Aorta (tissue), 5 donors: ENCODE results near the gene DLG4. TPM values are rescaled to one million over a fixed set of nuclear protein-coding genes. Genes with fewer than 3 reads are reported as not detected.
"Not testable (repeated sequence)": the region's sequence is repeated elsewhere in the genome, so short reads cannot be mapped to it uniquely, and the experiment has no call there.

Experiments
- ATAC-seq: fragments of 200-7000 bp; cut with Tn5 transposase; one replicate; pipeline ENCODE4 v1.9.1; 2022; ENCODE audit warnings: moderate library complexity; ENCODE audit not compliant: low FRiP score
- DNase-seq, 2 donors: peaks; one replicate each; pipeline ENCODE4 v3.0.0-alpha.2; 2020
- H3K27ac ChIP-seq, 2 donors: one replicate each; pipeline ENCODE4 v1.5.1; 2013; ENCODE audit warnings: low read length in 2 of 2, mild to moderate bottlenecking in 2 of 2, moderate library complexity in 2 of 2, control low read depth in 1 of 2, inconsistent platforms in 1 of 2, low read depth in 1 of 2
- H3K27me3 ChIP-seq, 2 donors: one replicate each; pipeline ENCODE4 v1.6.1; 2013; ENCODE audit warnings: control low read depth in 1 of 2, low read length in 1 of 2, mild to moderate bottlenecking in 1 of 2, moderate library complexity in 1 of 2; ENCODE audit not compliant: insufficient read depth in 2 of 2, control insufficient read depth in 1 of 2
- H3K36me3 ChIP-seq, 2 donors: one replicate each; pipeline ENCODE4 v1.6.1; 2013; ENCODE audit warnings: control low read depth in 1 of 2, low read length in 1 of 2, mild to moderate bottlenecking in 1 of 2; ENCODE audit not compliant: insufficient read depth in 2 of 2, control insufficient read depth in 1 of 2
- H3K4me1 ChIP-seq, 2 donors: one replicate each; pipeline ENCODE4 v1.6.1; 2013; ENCODE audit warnings: low read length in 2 of 2, control low read depth in 1 of 2, mild to moderate bottlenecking in 1 of 2, moderate library complexity in 1 of 2; ENCODE audit not compliant: insufficient read depth in 2 of 2, control insufficient read depth in 1 of 2
- H3K4me3 ChIP-seq, 2 donors: one replicate each; pipeline ENCODE4 v1.5.1; 2013; ENCODE audit warnings: low read length in 2 of 2, control low read depth in 1 of 2, mild to moderate bottlenecking in 1 of 2
- H3K9me3 ChIP-seq: one replicate; pipeline ENCODE4 v1.6.1; 2013; ENCODE audit warnings: mild to moderate bottlenecking, low read length; ENCODE audit not compliant: control insufficient read depth
- whole genome bisulfite sequencing, 2 donors: extraction: QIAGEN DNeasy Blood & Tissue Kit; methylation state at CpG; one replicate each; pipeline ENCODE4 v1.1.7; 2013; 5-methylcytosine and 5-hydroxymethylcytosine counted together
- intact Hi-C, 2 donors: fragments of 100-400 bp; cut with DNase I; formaldehyde crosslinking; loops; one replicate each; pipeline versions ENCODE4 v1.14.2 to v1.15.0; 2022
- polyA plus RNA-seq, 2 donors: library from polyadenylated mRNA; stranded (reverse); fragments of 200-250 nt; gene quantifications; one replicate each; pipeline ENCODE4 v1.2.3, GENCODE V29; 2013
- total RNA-seq, 2 donors: library from RNA; stranded (reverse); fragmentation: NEBNext Ultra II Directional; extraction: Animal tissue kit (Norgen Biotek cat#: 25700); gene quantifications; one replicate each; pipeline ENCODE4 v1.2.1, GENCODE V29; 2021
- donor health status: healthy with polysubstance abuse.
- donor health status: Bipolar disorder and iron deficiency.
- donor health status: DM: no; HTN: no; CAD: no.
- donor health status: DM: no; HTN: no; CAD: no.
- donor health status: DM: yes; HTN: yes; CAD: no.

Gene DLG4
- total and polyA plus RNA-seq, 4 donors: 6.6 to 54.7 (median 19.4) TPM

GRCh38 chr17:7190276-7190917 is 29.2 kb downstream of the DLG4 start:
- Histone ChIP-seq H3K27ac (no peak overlapping the region), H3K4me3 (no peak overlapping the region), H3K4me1 (no peaks in the 10 kb centered on the region), H3K27me3 (no peaks in the 10 kb centered on the region), H3K36me3 (no peaks in the 10 kb centered on the region), H3K9me3 (no peaks in the 10 kb centered on the region)
- no peak for ATAC-seq
- 89 to 91% methylated on average over 14 of the region's 14 CpGs for whole genome bisulfite sequencing, 2 donors
- intact Hi-C loops: no loop called here
- peak in 1 of 2 donors; percentile 52 for DNase-seq

GRCh38 chr17:7186241-7186640 is 33.4 kb downstream of the DLG4 start:
- ATAC-seq (no peak), DNase-seq (peak in 1 of 2 donors; percentile 44)
- 66 to 67% methylated on average over 7 of the region's 7 CpGs for WGBS, 2 donors
- no peaks in the 10 kb centered on the region for H3K36me3 ChIP-seq
- intact Hi-C loops: loop anchor here in 1 of 2 donors (10.0 kb wide), 1 partner anchor 1851 kb away; no protein-coding TSS in a partner anchor
- no peak overlapping the region for H3K4me3 ChIP-seq
- H3K9me3 ChIP-seq: no peaks in the 10 kb centered on the region
- no peaks in the 10 kb centered on the region for H3K27me3 ChIP-seq
- no peaks in the 10 kb centered on the region for H3K4me1 ChIP-seq
- H3K27ac ChIP-seq: no peak overlapping the region

DNA sequence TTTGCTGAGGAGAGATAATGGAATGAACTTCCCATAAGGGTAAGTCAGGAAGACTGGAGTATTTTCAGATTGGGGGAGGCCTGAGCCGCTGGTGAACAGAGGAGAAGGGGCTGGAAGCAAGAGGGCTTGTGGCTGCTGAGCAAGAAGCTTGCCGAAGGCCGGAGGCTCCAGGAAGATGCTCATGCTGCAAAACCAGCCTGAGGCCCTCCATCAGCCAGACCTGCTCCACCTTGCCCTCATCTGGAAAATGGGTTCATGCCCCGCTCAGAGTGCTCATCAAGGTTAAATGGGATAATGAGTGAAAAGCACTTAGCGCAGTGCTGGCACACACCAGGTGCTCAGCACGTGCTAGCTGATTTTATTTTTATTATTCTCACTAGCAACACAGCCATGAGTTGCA is 35.0 kb downstream of the DLG4 start:
- Histone ChIP-seq H3K27me3 (no peaks in the 10 kb centered on the region), H3K4me3 (no peak overlapping the region), H3K27ac (no peak overlapping the region), H3K4me1 (no peaks in the 10 kb centered on the region), H3K9me3 (no peaks in the 10 kb centered on the region), H3K36me3 (no peaks in the 10 kb centered on the region)
- DNase-seq (peak in 1 of 2 donors; percentile 45), ATAC-seq (no peak)
- intact Hi-C loops: loop anchor here in 1 of 2 donors (10.0 kb wide), 1 partner anchor 1850 kb away; no protein-coding TSS in a partner anchor
- 85 to 86% methylated on average over 6 of the region's 6 CpGs for WGBS, 2 donors

DNA sequence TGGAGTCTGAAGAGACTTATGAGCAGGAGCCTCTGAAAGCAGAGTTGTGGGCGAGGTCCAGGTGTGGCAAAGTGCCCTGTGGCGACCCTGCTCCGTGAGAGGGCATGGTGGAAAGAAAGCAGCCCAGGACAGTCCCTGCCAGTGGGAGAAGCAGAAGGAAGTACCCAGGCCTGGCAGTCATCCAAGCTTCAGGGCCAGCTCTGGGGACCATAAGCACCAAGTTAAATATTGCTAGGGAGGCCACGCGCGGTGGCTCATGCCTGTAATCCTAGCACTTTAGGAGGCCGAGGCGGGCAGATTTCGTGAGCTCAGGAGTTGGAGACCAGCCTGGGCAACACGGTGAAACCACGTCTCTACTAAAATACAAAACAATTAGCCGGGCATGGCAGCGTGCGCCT is 35.5 kb downstream of the DLG4 start:
- H3K9me3 ChIP-seq: no peaks in the 10 kb centered on the region
- 53 to 57% methylated on average over 14 of the region's 14 CpGs for WGBS, 2 donors
- H3K4me1 ChIP-seq: no peaks in the 10 kb centered on the region
- peak; percentile 22 for ATAC-seq
- intact Hi-C loops: loop anchor here in 1 of 2 donors (10.0 kb wide), 1 partner anchor 1849 kb away; no protein-coding TSS in a partner anchor
- H3K36me3 ChIP-seq: no peaks in the 10 kb centered on the region
- peak; percentile 75 to 85 for DNase-seq
- no peaks in the 10 kb centered on the region for H3K27me3 ChIP-seq
- no peak overlapping the region for H3K4me3 ChIP-seq
- no peak overlapping the region for H3K27ac ChIP-seq

- H3K4me1 ChIP-seq: no peaks in the 10 kb centered on the region
- H3K9me3 ChIP-seq: no peaks in the 10 kb centered on the region
- no peak overlapping the region for H3K4me3 ChIP-seq
- H3K27ac ChIP-seq: no peak overlapping the region
- no peaks in the 10 kb centered on the region for H3K36me3 ChIP-seq
- ATAC-seq (no peak), DNase-seq (no peak)
- 84 to 85% methylated on average over 7 of the region's 7 CpGs for WGBS, 2 donors
- no peaks in the 10 kb centered on the region for H3K27me3 ChIP-seq
- intact Hi-C loops: loop anchor here in 1 of 2 donors (10.0 kb wide), 1 partner anchor 1849 kb away; no protein-coding TSS in a partner anchor
Observed at GRCh38 chr17:7183433-7184090, 36.1 kb downstream of the DLG4 start.

DNA sequence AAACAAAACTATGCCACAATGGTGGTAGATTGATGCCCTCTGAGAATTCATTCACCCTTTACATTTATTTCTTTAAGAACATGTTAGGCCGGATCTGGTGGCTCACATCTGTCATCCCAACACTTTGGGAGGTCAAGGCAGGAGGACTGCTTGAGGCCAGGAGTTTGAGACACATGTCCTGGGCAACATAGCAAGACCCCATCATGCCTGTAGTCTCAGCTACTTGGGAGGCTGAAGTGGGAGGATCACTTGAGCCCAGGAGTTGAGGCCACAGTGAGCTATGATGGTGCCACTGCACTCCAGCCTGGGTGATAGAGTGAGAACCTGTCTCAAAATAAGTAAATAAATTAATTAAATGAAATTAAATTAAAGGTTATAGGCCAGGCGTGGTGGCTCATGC is 37.5 kb downstream of the DLG4 start:
- not testable (repeated sequence) for H3K4me1 ChIP-seq, H3K4me3 ChIP-seq, H3K9me3 ChIP-seq, ATAC-seq, H3K27me3 ChIP-seq, H3K27ac ChIP-seq, DNase-seq, H3K36me3 ChIP-seq
- 95 to 99% methylated on average over 2 of the region's 2 CpGs for WGBS, 2 donors
- intact Hi-C loops: loop anchor here in 1 of 2 donors (10.0 kb wide), 1 partner anchor 1847 kb away; no protein-coding TSS in a partner anchor

DNA sequence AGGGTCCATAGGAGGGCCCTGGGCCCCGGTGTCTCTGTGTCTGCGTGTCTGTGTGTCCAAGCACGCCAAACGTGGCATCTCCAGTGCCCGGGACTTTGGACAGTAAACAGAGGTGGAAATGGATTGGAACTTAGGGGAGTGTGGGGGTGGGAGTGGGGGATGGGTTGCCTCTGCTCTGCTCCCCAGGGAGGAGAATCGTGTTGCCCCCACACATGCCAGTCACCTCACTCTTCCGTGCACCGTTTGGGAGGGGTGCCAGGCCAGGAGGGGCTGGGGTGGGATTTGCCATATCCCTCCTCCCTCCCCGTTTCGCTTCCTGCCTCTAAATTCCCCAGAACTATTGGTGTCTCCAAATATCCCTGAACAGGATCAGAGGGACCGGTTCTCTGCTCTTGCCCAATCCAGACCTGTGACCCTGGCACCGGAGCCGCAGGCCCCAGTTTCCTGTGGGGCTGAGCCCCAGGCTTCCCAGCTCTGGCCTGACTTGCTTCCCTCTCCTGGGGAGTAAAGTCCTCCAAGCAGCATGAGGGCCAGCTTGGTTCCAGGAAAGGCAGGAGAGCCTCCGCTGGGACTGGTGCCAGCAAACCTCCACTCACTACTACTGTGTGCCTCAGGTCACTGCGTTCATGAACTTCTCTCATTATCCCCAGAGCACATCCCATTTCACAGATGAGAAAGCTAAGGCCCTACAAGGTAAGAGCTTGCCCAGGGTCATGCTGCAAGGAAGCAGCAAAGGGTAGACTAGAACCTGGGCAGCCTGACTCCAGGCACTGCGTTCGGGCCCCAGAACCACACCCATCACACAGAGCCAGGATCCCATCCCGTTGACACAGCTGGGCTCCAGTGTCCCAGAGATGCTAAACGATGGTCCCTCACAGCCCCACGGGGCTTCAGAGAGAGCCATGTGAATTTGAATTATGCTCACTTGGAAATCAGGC is 40.0 kb downstream of the DLG4 start, which contains the start of gene ASGR1:
Gene ASGR1, minus strand, starts transcription at position 54 of the 938 bp plus-strand sequence. CDS start 807 bp downstream, outside the sequence.
- no peaks in the 10 kb centered on the region for H3K36me3 ChIP-seq
- H3K27me3 ChIP-seq: no peaks in the 10 kb centered on the region
- WGBS, 2 donors: 51 to 56% methylated on average over 20 of the region's 20 CpGs
- intact Hi-C loops: loop anchor here in 1 of 2 donors (10.0 kb wide), 1 partner anchor 1845 kb away; no protein-coding TSS in a partner anchor
- ATAC-seq: no peak
- no peaks in the 10 kb centered on the region for H3K4me1 ChIP-seq
- no peaks in the 10 kb centered on the region for H3K9me3 ChIP-seq
- DNase-seq: peak in 1 of 2 donors; percentile 38
- no peak within 1 kb of the TSS for H3K27ac ChIP-seq
- H3K4me3 ChIP-seq: no peak within 1 kb of the TSS

- Histone ChIP-seq H3K27ac (no peak overlapping the region), H3K36me3 (no peaks in the 10 kb centered on the region), H3K4me1 (no peaks in the 10 kb centered on the region), H3K27me3 (no peaks in the 10 kb centered on the region), H3K4me3 (no peak overlapping the region), H3K9me3 (no peaks in the 10 kb centered on the region)
- DNase-seq (peak in 1 of 2 donors; percentile 4), ATAC-seq (no peak)
- whole genome bisulfite sequencing, 2 donors: 75 to 78% methylated on average over 11 of the region's 11 CpGs
- intact Hi-C loops: no loop called here
Observed at GRCh38 chr17:7178973-7179316, 40.7 kb downstream of the DLG4 start.
